ENCODE measurements around the gene SBK1.
"Not testable (repeated sequence)": the region's sequence is repeated elsewhere in the genome, so short reads cannot be mapped to it uniquely, and the experiment has no call there.

The SBK1 gene

DNA sequence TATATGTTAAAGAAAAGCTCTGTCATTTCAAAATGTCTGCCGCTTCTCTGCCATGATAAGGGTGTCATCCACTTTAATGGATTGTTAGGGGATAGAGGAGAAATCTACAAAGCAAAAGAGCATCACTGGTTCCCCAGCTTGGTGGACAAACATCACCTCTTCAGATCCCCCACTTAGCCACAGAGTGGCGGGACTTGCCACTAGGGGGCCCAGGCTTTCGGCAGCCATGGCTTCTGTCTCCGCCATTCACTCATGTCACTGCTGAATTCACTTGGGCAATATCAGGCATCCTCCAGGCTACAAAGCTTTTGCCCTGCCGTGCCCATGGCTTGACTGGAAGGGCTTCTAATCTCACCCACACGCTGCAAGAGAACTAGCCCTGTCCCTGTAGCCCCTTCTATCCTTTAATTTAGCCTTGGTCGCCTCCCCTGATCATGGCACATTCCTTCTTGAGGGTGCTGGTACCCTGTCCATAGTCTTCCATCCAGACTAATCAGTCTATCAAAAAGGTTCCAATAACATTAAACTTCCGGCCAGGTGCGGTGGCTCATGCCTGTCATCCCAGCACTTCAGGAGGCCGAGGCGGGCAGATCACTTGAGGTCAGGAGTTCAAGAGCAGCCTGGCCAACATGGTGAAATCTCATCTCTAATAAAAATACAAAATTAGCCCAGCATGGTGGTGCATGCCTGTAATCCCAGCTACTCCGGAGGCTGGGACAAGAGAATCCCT is 34.7 kb downstream of the SBK1 start:
- DNase-seq, result peak in 17 of 58 donors; percentile 2 to 51 (median 14)

DNA sequence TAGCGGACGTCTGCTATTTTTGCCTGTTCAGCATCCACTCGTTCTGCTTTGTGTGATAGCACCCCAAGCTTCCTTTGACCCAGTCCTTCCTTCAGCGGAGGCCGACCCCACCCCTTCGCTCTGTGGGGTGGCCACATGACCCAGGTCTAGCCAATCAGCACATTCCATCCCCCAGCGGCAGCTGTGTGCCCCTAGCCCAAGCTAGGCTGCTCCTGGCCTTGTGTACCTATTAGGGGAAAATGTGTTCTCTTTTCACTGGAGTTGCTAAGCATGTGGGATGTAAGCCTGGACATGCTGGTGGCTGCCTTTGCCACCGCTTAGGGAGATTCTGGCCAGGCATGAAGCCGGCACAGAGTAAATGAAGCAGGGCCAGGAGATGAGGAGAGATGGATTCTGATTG is 37.9 kb downstream of the SBK1 start:
- peak in 22 of 58 donors; percentile 6 to 51 (median 32) for DNase-seq

DNA sequence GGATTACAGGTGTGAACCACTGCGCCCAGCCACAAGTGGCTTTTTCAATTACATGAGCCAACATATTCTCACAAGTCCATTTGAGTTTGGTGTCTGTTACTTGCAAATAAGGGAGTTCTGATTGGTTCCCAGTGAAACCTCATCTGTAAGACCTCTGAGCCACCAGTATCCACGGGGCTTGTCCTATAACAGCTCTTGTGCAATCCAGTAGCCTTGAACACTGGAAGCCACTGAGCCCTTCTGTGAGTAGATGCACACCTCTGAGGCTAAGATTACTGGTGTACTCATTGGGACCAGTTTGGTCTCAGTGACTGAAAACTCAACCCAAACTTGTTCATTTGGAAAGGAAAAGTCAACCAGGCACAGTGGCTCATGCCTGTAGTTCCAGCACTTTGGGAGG is 38.7 kb downstream of the SBK1 start:
- not testable (repeated sequence) for DNase-seq

DNA sequence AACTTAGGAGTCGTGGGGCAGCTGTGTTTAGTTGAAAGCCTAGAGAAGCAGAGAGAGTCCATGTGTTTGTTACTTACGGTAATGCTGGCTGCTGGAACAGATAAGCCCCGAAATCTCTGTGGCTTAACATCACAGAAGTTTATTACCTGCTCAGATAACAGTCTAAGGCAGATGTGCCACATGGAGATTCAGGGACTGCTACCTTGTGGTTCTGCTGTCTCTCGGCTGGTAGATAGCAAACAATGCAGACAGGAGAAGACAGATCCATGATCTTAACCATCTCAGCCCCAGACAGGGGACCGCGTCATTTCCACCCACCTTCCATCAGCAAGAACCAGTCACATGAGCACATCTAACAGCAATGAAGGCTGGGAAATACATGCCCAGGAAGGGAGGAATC is 40.3 kb downstream of the SBK1 start:
- not testable (repeated sequence) for DNase-seq

DNA sequence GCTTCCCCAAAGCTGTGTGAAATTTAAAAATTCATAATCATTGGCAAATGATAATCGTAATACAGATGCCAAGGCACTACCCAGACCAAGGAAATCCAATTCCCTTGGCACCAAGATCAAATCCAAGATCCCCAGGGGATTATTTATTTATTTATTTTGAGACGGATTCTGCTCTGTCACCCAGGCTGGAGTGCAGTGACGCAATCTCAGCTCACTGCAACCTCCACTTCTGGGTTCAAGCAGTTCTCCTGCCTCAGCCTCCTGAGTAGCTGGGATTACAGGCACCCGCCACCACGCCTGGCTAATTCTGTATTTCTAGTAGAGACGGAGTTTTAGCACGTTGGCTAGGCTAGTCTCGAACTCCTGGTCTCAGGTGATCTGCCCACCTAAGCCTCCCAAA is 43.4 kb downstream of the SBK1 start:
- not testable (repeated sequence) for DNase-seq

DNA sequence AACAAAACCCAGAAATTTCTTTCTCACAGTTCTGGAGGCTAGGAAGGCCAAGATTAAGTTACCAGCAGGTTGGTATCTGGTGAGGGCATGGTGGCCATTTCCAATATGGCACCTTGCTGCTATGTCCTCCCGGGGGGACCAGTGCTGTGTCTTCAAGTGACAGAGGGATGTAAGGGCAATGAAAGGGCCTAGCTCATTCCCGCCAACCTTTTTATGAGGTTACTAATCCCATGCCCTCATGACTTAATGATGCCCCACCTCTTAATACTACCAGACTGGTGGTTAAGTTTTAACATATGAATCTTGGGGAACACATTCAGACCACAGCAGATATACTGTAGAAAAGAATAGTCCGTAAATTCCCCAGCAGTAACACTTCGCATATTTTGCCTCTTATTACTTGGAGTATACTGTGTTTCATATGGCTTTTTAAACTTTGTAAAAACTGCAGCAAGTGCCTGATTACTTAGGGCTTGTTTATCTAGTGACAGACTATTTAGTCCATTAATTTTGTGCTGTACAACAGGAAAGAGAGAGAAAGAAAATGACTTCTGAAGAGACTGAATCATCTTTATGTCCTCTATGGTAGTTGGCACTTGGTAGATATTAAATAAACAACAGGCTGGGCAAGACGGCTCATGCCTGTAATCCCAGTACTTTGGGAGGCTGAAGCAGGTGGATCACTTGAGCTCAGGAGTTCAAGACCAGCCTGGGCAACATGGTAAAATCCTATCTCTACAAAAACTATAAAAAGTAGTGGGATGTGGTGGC is 44.8 kb downstream of the SBK1 start:
- DNase-seq, result not testable (repeated sequence)

- not testable (repeated sequence) for DNase-seq
Measured at GRCh38 chr16:28338230-28338629, 45.9 kb downstream of the SBK1 start.

DNA sequence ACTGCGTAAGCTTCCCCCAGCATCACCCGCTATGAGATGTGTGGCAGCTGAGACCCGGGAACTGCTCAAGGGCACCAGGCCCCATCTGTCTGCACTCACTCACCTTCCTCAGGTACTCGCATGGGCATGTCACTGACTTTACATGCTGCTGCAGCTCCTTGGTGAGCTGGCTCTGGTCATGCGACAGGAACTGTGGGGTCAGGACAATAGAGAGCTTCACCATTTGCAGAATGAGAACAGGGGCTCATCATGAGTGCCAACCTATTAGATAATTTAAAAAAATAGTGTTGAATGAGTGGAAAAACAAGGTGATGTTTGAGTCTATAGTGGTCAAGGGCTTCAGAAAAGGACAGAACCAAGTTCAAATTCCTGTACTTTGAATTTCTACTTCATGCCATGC is 70.3 kb downstream of the SBK1 start:
- not testable (repeated sequence) for DNase-seq

DNA sequence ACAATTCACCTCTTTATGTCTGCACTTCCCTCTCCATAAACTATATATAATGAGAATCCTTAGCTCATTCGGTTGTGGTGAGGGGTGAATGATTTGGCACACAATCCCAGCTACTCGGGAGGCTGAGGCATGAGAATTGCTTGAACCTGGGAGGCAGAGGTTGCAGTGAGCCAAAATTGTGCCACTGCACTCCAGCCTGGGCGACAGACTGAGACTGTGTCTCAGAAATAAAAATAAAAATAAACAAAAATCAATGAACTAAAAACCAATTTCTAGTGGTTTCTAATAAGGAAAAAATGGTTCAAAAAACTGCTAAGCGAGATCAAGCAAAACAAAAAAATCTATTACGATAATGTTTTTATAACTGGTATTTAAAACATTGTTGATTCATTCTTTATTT is 71.1 kb downstream of the SBK1 start, which contains the start of gene NPIPB6:
Gene NPIPB6, minus strand, starts transcription at position 101 of the 400 bp plus-strand sequence. CDS start 686 bp downstream, outside the sequence.
- DNase-seq, result not testable (repeated sequence)

- DNase-seq, result not testable (repeated sequence)
Measured at GRCh38 chr16:28364268-28365173, 72.2 kb downstream of the SBK1 start.

- not testable (repeated sequence) for DNase-seq
Measured at GRCh38 chr16:28367926-28368325, 75.6 kb downstream of the SBK1 start.

Data from anterior cingulate cortex (tissue), 58 donors.